GM19452 (cell line): Measurements from ENCODE around the gene SULT1C3.

Source experiments
- ATAC-seq: cut with Tn5 transposase; IDR thresholded peaks from one replicate; pipeline ENCODE4 v1.9.1; 2021; ENCODE audit not compliant: unreplicated experiment

SULT1C3 gene

DNA sequence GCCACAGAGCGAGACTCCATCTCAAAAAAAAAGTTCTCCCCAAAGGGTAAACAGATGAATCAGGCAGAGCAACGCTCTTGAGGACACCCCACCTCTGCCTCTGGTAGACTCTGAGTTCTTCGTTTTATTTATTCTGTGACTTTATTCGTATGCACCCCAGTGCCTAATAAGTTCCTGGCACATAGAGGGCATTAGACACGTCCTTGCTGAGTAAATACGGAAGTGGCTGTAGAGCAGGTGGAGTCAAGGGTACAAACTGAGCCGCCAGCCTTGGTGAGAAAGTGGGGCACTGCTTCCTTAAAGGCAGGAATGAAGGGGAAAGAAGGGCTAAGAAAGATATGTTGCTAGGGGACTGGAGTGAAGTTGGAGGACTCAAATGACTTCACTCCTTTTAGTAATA, 61.8 kb downstream of the SULT1C3 start:
- ATAC-seq, result no peak

DNA sequence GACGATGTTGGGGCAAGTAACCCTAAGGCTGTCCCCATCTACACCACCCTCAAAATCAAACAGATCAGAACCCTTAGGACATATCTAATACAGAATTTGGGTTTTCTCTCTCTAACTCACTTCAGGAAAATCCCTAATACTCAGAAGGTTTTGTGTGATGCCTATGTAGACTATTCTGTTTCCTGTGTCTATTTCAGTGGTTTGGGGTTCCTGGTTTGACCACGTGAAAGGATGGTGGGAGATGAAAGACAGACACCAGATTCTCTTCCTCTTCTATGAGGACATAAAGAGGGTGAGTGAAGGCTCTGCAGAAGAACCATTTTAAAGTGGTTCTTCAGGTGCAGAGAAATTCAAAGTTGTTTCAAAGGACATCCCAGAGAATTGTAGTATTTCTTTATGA, 65.2 kb downstream of the SULT1C3 start:
- peak; percentile 77 for ATAC-seq

DNA sequence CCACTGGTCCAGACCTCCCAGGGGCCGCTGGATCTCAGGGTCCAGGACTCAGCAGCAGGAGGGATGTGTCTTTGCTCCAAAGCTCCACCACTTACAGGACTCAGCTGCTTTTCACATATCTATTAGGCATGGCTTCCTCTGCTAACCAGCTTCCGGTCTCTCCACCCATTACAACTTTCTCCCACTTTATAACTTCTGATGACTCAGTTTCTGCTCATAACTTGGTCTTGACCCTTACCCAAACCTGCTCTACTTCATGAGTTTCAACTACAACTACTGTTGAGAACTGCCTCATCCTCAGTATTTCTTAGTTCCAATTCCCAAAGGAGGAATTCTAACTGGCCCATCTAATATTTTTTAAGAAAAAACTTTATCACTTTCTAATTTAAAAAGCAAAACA, 66.1 kb downstream of the SULT1C3 start:
- ATAC-seq, result no peak

DNA sequence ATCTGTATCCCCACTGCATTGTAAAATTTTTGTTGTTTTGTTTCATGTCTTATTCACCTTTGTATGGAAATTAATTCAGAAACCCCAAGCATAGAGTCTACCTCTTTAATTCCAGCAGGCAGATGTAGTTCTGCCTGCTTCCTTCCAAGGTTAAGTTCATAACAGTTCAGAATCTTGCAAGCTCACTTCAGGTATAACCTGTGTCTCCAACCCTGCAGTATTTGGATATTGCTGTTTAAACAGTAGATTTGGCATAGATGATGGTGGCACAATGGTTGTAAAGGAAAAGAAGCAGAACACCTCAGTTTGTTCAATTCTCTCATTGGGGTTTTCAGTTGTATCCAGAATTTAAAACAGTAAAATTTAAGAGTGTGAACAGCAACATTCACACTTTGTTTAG, 70.1 kb downstream of the SULT1C3 start:
- ATAC-seq, result no peak
